Trophoblast cell (in vitro differentiated cells and primary cell): Measurements from ENCODE around the gene AOAH.

Source experiments
- DNase-seq, 2 donors: peaks; one replicate each; pipeline ENCODE4 v3.0.0-alpha.2; 2016
- H2AFZ ChIP-seq: 2 replicates; pipeline ENCODE4 v1.6.1; 2013; ENCODE audit warnings: low read length, moderate library complexity, mild to moderate bottlenecking; ENCODE audit not compliant: insufficient read depth, poor library complexity
- H2AK5ac ChIP-seq: 2 replicates; pipeline ENCODE4 v1.6.1; 2013; ENCODE audit warnings: mild to moderate bottlenecking, low read length
- H2BK120ac ChIP-seq: 2 replicates; pipeline ENCODE4 v1.6.1; 2013; ENCODE audit warnings: low read length, mild to moderate bottlenecking, moderate library complexity; ENCODE audit not compliant: insufficient read depth, poor library complexity
- H2BK12ac ChIP-seq: 2 replicates; pipeline ENCODE4 v1.6.1; 2013; ENCODE audit warnings: mild to moderate bottlenecking, low read length, moderate library complexity
- H2BK5ac ChIP-seq: 2 replicates; pipeline ENCODE4 v1.6.1; 2013; ENCODE audit warnings: low read length, low read depth, moderate library complexity, mild to moderate bottlenecking; ENCODE audit not compliant: poor library complexity
- H3K14ac ChIP-seq: 2 replicates; pipeline ENCODE4 v1.6.1; 2013; ENCODE audit warnings: mild to moderate bottlenecking, low read length
- H3K18ac ChIP-seq: 2 replicates; pipeline ENCODE4 v1.6.1; 2013; ENCODE audit warnings: mild to moderate bottlenecking, low read length
- H3K23ac ChIP-seq: 2 replicates; pipeline ENCODE4 v1.6.1; 2013; ENCODE audit warnings: low read length
- H3K27ac ChIP-seq: 2 replicates; pipeline ENCODE4 v1.5.1; 2013; ENCODE audit warnings: low read depth, mild to moderate bottlenecking, inconsistent platforms, low read length, moderate library complexity
- H3K27me3 ChIP-seq: 2 replicates; pipeline ENCODE4 v1.6.1; 2013; ENCODE audit warnings: inconsistent platforms, mild to moderate bottlenecking, low read length, moderate library complexity; ENCODE audit not compliant: insufficient read depth
- H3K36me3 ChIP-seq, 2 experiments: 1 replicate in 1 of 2; 2 replicates in 1 of 2; pipeline ENCODE4 v1.6.1; 2013; ENCODE audit warnings: low read length in 2 of 2, mild to moderate bottlenecking in 2 of 2, moderate library complexity in 1 of 2; ENCODE audit not compliant: insufficient read depth in 2 of 2, control insufficient read depth in 1 of 2
- H3K4ac ChIP-seq: 2 replicates; pipeline ENCODE4 v1.6.1; 2013; ENCODE audit warnings: low read depth, mild to moderate bottlenecking, low read length, moderate library complexity
- H3K4me1 ChIP-seq, 2 experiments: 1 replicate in 1 of 2; 2 replicates in 1 of 2; pipeline ENCODE4 v1.6.1; 2013; ENCODE audit warnings: low read length in 2 of 2, mild to moderate bottlenecking in 2 of 2, moderate library complexity in 1 of 2; ENCODE audit not compliant: insufficient read depth in 2 of 2, control insufficient read depth in 1 of 2
- H3K4me2 ChIP-seq: 2 replicates; pipeline ENCODE4 v1.6.1; 2013; ENCODE audit warnings: inconsistent platforms, mild to moderate bottlenecking, low read length, moderate library complexity
- H3K4me3 ChIP-seq: 2 replicates; pipeline ENCODE4 v1.5.1; 2013; ENCODE audit warnings: mild to moderate bottlenecking, low read depth, low read length, inconsistent platforms
- H3K79me1 ChIP-seq: one replicate; pipeline ENCODE4 v1.6.1; 2013; ENCODE audit warnings: low read length
- H3K79me2 ChIP-seq: 2 replicates; pipeline ENCODE4 v1.6.1; 2013; ENCODE audit warnings: low read length, mild to moderate bottlenecking; ENCODE audit not compliant: control insufficient read depth, insufficient read depth, poor library complexity
- H3K9ac ChIP-seq: 2 replicates; pipeline ENCODE4 v1.6.1; 2013; ENCODE audit warnings: mild to moderate bottlenecking, low read length
- H3K9me3 ChIP-seq: 2 replicates; pipeline ENCODE4 v1.6.1; 2013; ENCODE audit warnings: low read depth, mild to moderate bottlenecking, control low read depth, inconsistent platforms, low read length; ENCODE audit not compliant: insufficient read depth
- H4K12ac ChIP-seq: 2 replicates; pipeline ENCODE4 v1.6.1; 2013; ENCODE audit warnings: low read depth, mild to moderate bottlenecking, low read length, moderate library complexity
- H4K8ac ChIP-seq: 2 replicates; pipeline ENCODE4 v1.6.1; 2013; ENCODE audit warnings: low read depth, mild to moderate bottlenecking, low read length, moderate library complexity
- H4K91ac ChIP-seq: one replicate; pipeline ENCODE4 v1.6.1; 2013; ENCODE audit warnings: low read depth, mild to moderate bottlenecking, low read length, moderate library complexity
- WGBS: extraction: QIAGEN DNeasy Blood & Tissue Kit; methylation state at CpG from one replicate; pipeline ENCODE4 v1.1.7; 2013; ENCODE audit warnings: missing lambda C conversion rate; ENCODE audit not compliant: insufficient read length, insufficient coverage; ENCODE audit errors: extremely low coverage; 5-methylcytosine and 5-hydroxymethylcytosine counted together

AOAH gene

GRCh38 chr7:36726311-36726710 is 2.0 kb upstream of the AOAH start:
- Histone ChIP-seq H4K12ac (no peak overlapping the region), H3K27me3 (no peaks in the 10 kb centered on the region), H2BK12ac (no peak overlapping the region), H2AFZ (no peak overlapping the region), H3K4ac (no peak overlapping the region), H2BK5ac (no peak overlapping the region), H2BK120ac (no peak overlapping the region), H4K91ac (no peak overlapping the region), H3K4me3 (no peak overlapping the region), H3K9me3 (no peaks in the 10 kb centered on the region), H3K23ac (no peak overlapping the region), H3K79me1 (no peaks in the 10 kb centered on the region), H3K9ac (no peak overlapping the region), H2AK5ac (no peak overlapping the region), H3K4me1 (no peaks in the 10 kb centered on the region), H3K79me2 (no peaks in the 10 kb centered on the region), H3K18ac (no peak overlapping the region), H3K4me2 (no peak overlapping the region), H3K27ac (no peak overlapping the region), H3K36me3 (no peaks in the 10 kb centered on the region), H3K14ac (no peak overlapping the region), H4K8ac (no peak overlapping the region)
- WGBS, result no CpG with 5 or more reads among the region's 7 CpGs
- DNase-seq, result no peak

- no peak overlapping the region for H3K4ac ChIP-seq
- WGBS, result no CpG with 5 or more reads among the region's 2 CpGs
- no peak overlapping the region for H3K27ac ChIP-seq
- H4K8ac ChIP-seq, result no peak overlapping the region
- no peak overlapping the region for H4K91ac ChIP-seq
- no peak overlapping the region for H2AK5ac ChIP-seq
- no peak for DNase-seq
- no peaks in the 10 kb centered on the region for H3K4me1 ChIP-seq
- H2AFZ ChIP-seq, result no peak overlapping the region
- H3K79me1 ChIP-seq, result no peaks in the 10 kb centered on the region
- H4K12ac ChIP-seq, result no peak overlapping the region
- H3K9ac ChIP-seq, result no peak overlapping the region
- H3K27me3 ChIP-seq, result no peaks in the 10 kb centered on the region
- no peak overlapping the region for H3K14ac ChIP-seq
- H3K23ac ChIP-seq, result no peak overlapping the region
- H3K9me3 ChIP-seq, result no peaks in the 10 kb centered on the region
- H3K18ac ChIP-seq, result no peak overlapping the region
- no peaks in the 10 kb centered on the region for H3K79me2 ChIP-seq
- no peaks in the 10 kb centered on the region for H3K36me3 ChIP-seq
- H2BK5ac ChIP-seq, result no peak overlapping the region
- no peak overlapping the region for H3K4me2 ChIP-seq
- no peak overlapping the region for H2BK12ac ChIP-seq
- no peak overlapping the region for H2BK120ac ChIP-seq
- H3K4me3 ChIP-seq, result no peak overlapping the region
These were observed 702 bp upstream of the AOAH start for GRCh38 chr7:36724996-36725395.

- H3K4ac ChIP-seq, result no peak overlapping the region
- H3K18ac ChIP-seq, result no peak overlapping the region
- WGBS, result no CpG with 5 or more reads among the region's 4 CpGs
- H3K36me3 ChIP-seq, result no peaks in the 10 kb centered on the region
- no peak for DNase-seq
- no peaks in the 10 kb centered on the region for H3K79me1 ChIP-seq
- H3K27me3 ChIP-seq, result no peaks in the 10 kb centered on the region
- H3K9me3 ChIP-seq, result no peaks in the 10 kb centered on the region
- no peak overlapping the region for H2BK120ac ChIP-seq
- H2AK5ac ChIP-seq, result no peak overlapping the region
- H4K91ac ChIP-seq, result no peak overlapping the region
- no peaks in the 10 kb centered on the region for H3K79me2 ChIP-seq
- no peak overlapping the region for H3K23ac ChIP-seq
- no peak overlapping the region for H2AFZ ChIP-seq
- H3K4me3 ChIP-seq, result no peak overlapping the region
- no peak overlapping the region for H4K12ac ChIP-seq
- no peaks in the 10 kb centered on the region for H3K4me1 ChIP-seq
- no peak overlapping the region for H2BK5ac ChIP-seq
- H2BK12ac ChIP-seq, result no peak overlapping the region
- H4K8ac ChIP-seq, result no peak overlapping the region
- no peak overlapping the region for H3K9ac ChIP-seq
- no peak overlapping the region for H3K27ac ChIP-seq
- no peak overlapping the region for H3K14ac ChIP-seq
- no peak overlapping the region for H3K4me2 ChIP-seq
These were observed 1.0 kb downstream of the AOAH start for GRCh38 chr7:36723291-36723690.

- Histone ChIP-seq H3K79me2 (no peaks in the 10 kb centered on the region), H3K27me3 (no peaks in the 10 kb centered on the region), H3K4me1 (no peaks in the 10 kb centered on the region), H3K4me2 (no peak overlapping the region), H3K9me3 (no peaks in the 10 kb centered on the region), H3K18ac (no peak overlapping the region), H2BK12ac (no peak overlapping the region), H4K12ac (no peak overlapping the region), H2BK120ac (no peak overlapping the region), H3K4ac (no peak overlapping the region), H3K27ac (no peak overlapping the region), H3K36me3 (no peaks in the 10 kb centered on the region), H4K91ac (no peak overlapping the region), H4K8ac (no peak overlapping the region), H2BK5ac (no peak overlapping the region), H3K9ac (no peak overlapping the region), H3K4me3 (no peak overlapping the region), H3K23ac (no peak overlapping the region), H3K79me1 (no peaks in the 10 kb centered on the region), H3K14ac (no peak overlapping the region), H2AK5ac (no peak overlapping the region), H2AFZ (no peak overlapping the region)
- no peak for DNase-seq
- no CpG with 5 or more reads among the region's 3 CpGs for WGBS
These were observed 5.1 kb downstream of the AOAH start for GRCh38 chr7:36719083-36719632.
